ENCODE results near the gene DHX36. TPM values are rescaled to one million over a fixed set of nuclear protein-coding genes. Genes with fewer than 3 reads are reported as not detected.

The DHX36 gene
- total RNA-seq, 1 experiment from 2014 or later = 34.5 TPM

- H3K9ac ChIP-seq (ENCODE audit: low read length) = no peak overlapping the region
- no peak for TF ChIP-seq CTCF (conservative IDR thresholded peaks at IDR 0.05; ENCODE audit: low read depth, low read length)
- no peak for TF ChIP-seq EZH2phosphoT487 (IDR thresholded peaks at IDR 0.05; ENCODE audit: borderline replicate concordance, low read length)
- TF ChIP-seq EZH2 (IDR thresholded peaks at IDR 0.05; ENCODE audit: low read length, unreplicated experiment) = no peak
- H3K36me3 ChIP-seq (ENCODE audit: low read depth, low read length) = no peaks in the 10 kb centered on the region
- BruUV-seq (replicated peaks) = no TSS peak
- no peak overlapping the region for H3K27ac ChIP-seq (ENCODE audit: low read length)
- no peaks in the 10 kb centered on the region for H3K9me2 ChIP-seq (replicated peaks; ENCODE audit: low read length)
- H4K20me1 ChIP-seq (ENCODE audit: low read length) = no peaks in the 10 kb centered on the region
- H3K4me3 ChIP-seq (ENCODE audit: low read length) = no peak overlapping the region
- H3K4me2 ChIP-seq (ENCODE audit: low read length) = no peak overlapping the region
- intact Hi-C loops (cut with micrococcal nuclease) = no loop called here
- CTCF ChIA-PET = no interaction called here
- peaks cover 13% of the 10 kb centered on the region for H3K4me1 ChIP-seq (ENCODE audit: insufficient read depth, low read length)
- no peaks in the 10 kb centered on the region for H3K27me3 ChIP-seq (ENCODE audit: low read length)
- peak; percentile 74 for ATAC-seq
- DNase-seq = peak; percentile 48
- no peaks in the 10 kb centered on the region for H3K9me3 ChIP-seq (ENCODE audit: low read length)
- no peaks in the 10 kb centered on the region for H3K79me2 ChIP-seq (ENCODE audit: low read length)
- POLR2A ChIA-PET (ENCODE audit: unreplicated experiment) = no interaction called here
- H3F3A ChIP-seq (ENCODE audit: low read length, unreplicated experiment) = no peaks in the 10 kb centered on the region
- H2AFZ ChIP-seq (ENCODE audit: low read length) = no peak overlapping the region
Measured at GRCh38 chr3:154229217-154229590, 95.1 kb downstream of the DHX36 start.

- no peak overlapping the region for H2AFZ ChIP-seq (ENCODE audit: low read length)
- no peaks in the 10 kb centered on the region for H3K9me3 ChIP-seq (ENCODE audit: low read length)
- no peak overlapping the region for H3K4me3 ChIP-seq (ENCODE audit: low read length)
- DNase-seq = no peak
- POLR2A ChIA-PET (ENCODE audit: unreplicated experiment) = interaction anchor here (0.6 kb wide), 1 partner anchor 16 kb away, joined by 7 read pairs; no protein-coding TSS in a partner anchor
- H3K4me1 ChIP-seq (ENCODE audit: insufficient read depth, low read length) = peaks cover 13% of the 10 kb centered on the region
- no peak overlapping the region for H3K9ac ChIP-seq (ENCODE audit: low read length)
- intact Hi-C loops (cut with micrococcal nuclease) = no loop called here
- CTCF ChIA-PET = no interaction called here
- no peaks in the 10 kb centered on the region for H4K20me1 ChIP-seq (ENCODE audit: low read length)
- no peaks in the 10 kb centered on the region for H3F3A ChIP-seq (ENCODE audit: low read length, unreplicated experiment)
- no TSS peak for BruUV-seq (replicated peaks)
- no peak overlapping the region for H3K4me2 ChIP-seq (ENCODE audit: low read length)
- no peaks in the 10 kb centered on the region for H3K36me3 ChIP-seq (ENCODE audit: low read depth, low read length)
- no peak for ATAC-seq
- H3K79me2 ChIP-seq (ENCODE audit: low read length) = no peaks in the 10 kb centered on the region
- H3K9me2 ChIP-seq (replicated peaks; ENCODE audit: low read length) = no peaks in the 10 kb centered on the region
- H3K27me3 ChIP-seq (ENCODE audit: low read length) = no peaks in the 10 kb centered on the region
- H3K27ac ChIP-seq (ENCODE audit: low read length) = no peak overlapping the region
- TF ChIP-seq EZH2 (IDR thresholded peaks at IDR 0.05; ENCODE audit: low read length, unreplicated experiment) (no peak), EZH2phosphoT487 (IDR thresholded peaks at IDR 0.05; ENCODE audit: borderline replicate concordance, low read length) (no peak), CTCF (conservative IDR thresholded peaks at IDR 0.05; ENCODE audit: low read depth, low read length) (no peak)
Measured at GRCh38 chr3:154228561-154229216, 95.6 kb downstream of the DHX36 start.

GRCh38 chr3:154227531-154227930 is 96.8 kb downstream of the DHX36 start:
- H3K36me3 ChIP-seq (ENCODE audit: low read depth, low read length) = no peaks in the 10 kb centered on the region
- no TSS peak for BruUV-seq (replicated peaks)
- no peak overlapping the region for H2AFZ ChIP-seq (ENCODE audit: low read length)
- DNase-seq (no peak), ATAC-seq (no peak)
- H3K79me2 ChIP-seq (ENCODE audit: low read length) = no peaks in the 10 kb centered on the region
- H3K27ac ChIP-seq (ENCODE audit: low read length) = no peak overlapping the region
- TF ChIP-seq EZH2phosphoT487 (IDR thresholded peaks at IDR 0.05; ENCODE audit: borderline replicate concordance, low read length) (no peak), CTCF (conservative IDR thresholded peaks at IDR 0.05; ENCODE audit: low read depth, low read length) (no peak), EZH2 (IDR thresholded peaks at IDR 0.05; ENCODE audit: low read length, unreplicated experiment) (no peak)
- peaks cover 13% of the 10 kb centered on the region for H3K4me1 ChIP-seq (ENCODE audit: insufficient read depth, low read length)
- POLR2A ChIA-PET (ENCODE audit: unreplicated experiment) = no interaction called here
- no peaks in the 10 kb centered on the region for H3F3A ChIP-seq (ENCODE audit: low read length, unreplicated experiment)
- H3K27me3 ChIP-seq (ENCODE audit: low read length) = no peaks in the 10 kb centered on the region
- H3K9me3 ChIP-seq (ENCODE audit: low read length) = no peaks in the 10 kb centered on the region
- no peaks in the 10 kb centered on the region for H3K9me2 ChIP-seq (replicated peaks; ENCODE audit: low read length)
- intact Hi-C loops (cut with micrococcal nuclease) = no loop called here
- H4K20me1 ChIP-seq (ENCODE audit: low read length) = no peaks in the 10 kb centered on the region
- H3K4me3 ChIP-seq (ENCODE audit: low read length) = no peak overlapping the region
- H3K9ac ChIP-seq (ENCODE audit: low read length) = no peak overlapping the region
- H3K4me2 ChIP-seq (ENCODE audit: low read length) = no peak overlapping the region
- CTCF ChIA-PET = no interaction called here
